Vagina (tissue), 2 donors: ENCODE measurements around the gene GPX1. TPM values are rescaled to one million over a fixed set of nuclear protein-coding genes. Genes with fewer than 3 reads are reported as not detected.
"Not testable (repeated sequence)": the region's sequence is repeated elsewhere in the genome, so short reads cannot be mapped to it uniquely, and the experiment has no call there.

Experiments used
- DNase-seq, 2 donors: peaks; one replicate each; pipeline ENCODE4 v3.0.0-alpha.2; 2017; ENCODE audit errors: extremely low spot score in 2 of 2
- H3K27ac ChIP-seq: fragments of 200-600 bp; sonication (generic); one replicate; pipeline ENCODE4 v1.5.1; 2019
- H3K27me3 ChIP-seq: fragments of 200-600 bp; sonication (generic); one replicate; pipeline ENCODE4 v1.5.1; 2019
- H3K36me3 ChIP-seq, 2 donors: fragments of 200-600 bp; sonication (generic); one replicate each; pipeline ENCODE4 v1.5.1; 2017 to 2019
- H3K4me1 ChIP-seq: fragments of 200-600 bp; sonication (generic); one replicate; pipeline ENCODE4 v1.5.1; 2019
- H3K4me3 ChIP-seq, 2 donors: fragments of 200-600 bp; sonication (generic); 1 replicate in 1 of 2; 2 replicates in 1 of 2; pipeline ENCODE4 v1.5.1; 2016 to 2019
- H3K9me3 ChIP-seq: fragments of 200-600 bp; sonication (generic); one replicate; pipeline ENCODE4 v1.5.1; 2019
- CTCF ChIP-seq, 3 experiments: fragments of 450-650 bp in 2 of 3; fragments of 200-600 bp in 1 of 3; sonication (generic) in 1 of 3; IDR thresholded peaks; one replicate each; pipeline ENCODE4 v1.5.1; 2017 to 2019; ENCODE audit warnings: antibody characterized with exemption in 3 of 3, mild to moderate bottlenecking in 2 of 3, moderate library complexity in 2 of 3
- POLR2A ChIP-seq, 2 donors: fragments of 450-650 bp; IDR thresholded peaks; one replicate each; pipeline ENCODE4 v1.6.1; 2017; ENCODE audit warnings: antibody characterized with exemption in 2 of 2, mild to moderate bottlenecking in 2 of 2, moderate library complexity in 2 of 2
- POLR2AphosphoS5 ChIP-seq, 2 donors: sonication (generic); formaldehyde crosslinking; IDR thresholded peaks; one replicate each; pipeline ENCODE4 v1.9.0; 2017; ENCODE audit warnings: antibody characterized with exemption in 2 of 2, mild to moderate bottlenecking in 2 of 2, low read depth in 1 of 2; ENCODE audit not compliant: insufficient read depth in 1 of 2
- intact Hi-C: fragments of 100-400 bp; cut with DNase I; formaldehyde crosslinking; loops from one replicate; pipeline ENCODE4 v1.15.1; 2023
- total RNA-seq: library from RNA; depleted of rRNA; stranded (reverse); fragments of >200 nt; gene quantifications from one replicate; pipeline ENCODE4 v1.2.3, GENCODE V29; 2016

GPX1 gene
- total RNA-seq, 1 donor from 2014 or later: 326 TPM

DNA sequence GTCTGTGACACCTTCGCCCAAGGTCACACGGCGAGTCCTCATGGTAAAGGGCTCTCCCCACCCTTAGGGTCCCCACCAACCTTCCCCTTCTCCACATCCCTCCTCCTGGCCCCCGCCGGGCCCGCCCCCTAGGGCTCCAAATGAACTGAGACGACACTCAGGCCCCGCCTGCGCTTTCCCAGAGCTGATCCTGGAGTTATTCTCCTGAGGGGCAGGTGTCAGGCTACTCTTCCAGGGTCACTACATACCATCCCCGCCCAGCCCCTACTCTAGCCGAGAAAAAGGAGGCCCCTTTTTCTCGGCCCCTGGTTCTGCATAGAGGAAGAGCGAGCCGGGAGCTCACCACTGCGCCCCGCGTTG, 18.6 kb downstream of the GPX1 start:
- Histone ChIP-seq H3K4me1 (peaks cover 30% of the 10 kb centered on the region), H3K4me3 (peak overlapping the region; percentile 61 to 91), H3K27ac (peak overlapping the region; percentile 97), H3K27me3 (no peaks in the 10 kb centered on the region), H3K36me3 (peaks cover 0 to 17% of the 10 kb centered on the region in 2 donors), H3K9me3 (no peaks in the 10 kb centered on the region)
- intact Hi-C loops: no loop called here
- no peak for TF ChIP-seq POLR2A (IDR thresholded peaks at IDR 0.05)
- DNase-seq: no peak

DNA sequence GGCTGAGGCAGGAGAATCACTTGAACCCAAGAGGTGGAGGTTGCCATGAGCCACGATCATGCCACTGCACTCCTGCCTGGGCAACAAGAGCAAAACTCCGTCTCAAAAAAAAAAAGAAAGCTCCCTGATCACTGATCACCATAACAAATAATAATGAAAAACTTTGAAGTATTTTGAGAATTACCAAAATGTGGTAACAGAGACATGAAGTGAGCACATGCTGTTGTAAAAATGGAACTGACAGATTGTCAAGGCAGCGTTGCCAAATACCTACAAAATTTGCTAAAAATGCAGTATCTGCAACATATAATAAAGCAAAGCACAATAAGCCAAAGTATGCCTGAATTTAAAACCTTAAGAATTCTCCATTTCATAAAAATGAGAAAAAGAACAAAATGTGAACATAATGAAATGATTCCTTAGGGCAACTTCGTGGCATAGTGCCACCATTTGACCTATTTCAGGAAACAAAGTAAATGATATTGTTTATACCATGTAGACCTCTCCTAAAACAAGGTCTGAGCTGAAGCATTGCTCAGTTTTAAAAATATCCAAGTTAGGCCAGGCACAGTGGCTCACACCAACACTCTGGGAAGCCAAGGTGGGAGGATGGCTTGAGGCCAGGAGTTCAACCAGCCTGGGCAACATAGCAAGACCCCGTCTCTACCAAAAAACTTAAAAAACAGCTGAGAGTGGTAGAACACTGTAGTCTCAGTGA, 24.1 kb downstream of the GPX1 start:
- no peak for DNase-seq
- intact Hi-C loops: no loop called here
- Histone ChIP-seq H3K4me3 (no peak overlapping the region), H3K9me3 (no peaks in the 10 kb centered on the region), H3K36me3 (peaks cover 0 to 67% of the 10 kb centered on the region in 2 donors), H3K27ac (no peak overlapping the region), H3K4me1 (peaks cover 12% of the 10 kb centered on the region), H3K27me3 (no peaks in the 10 kb centered on the region)
- no peak for TF ChIP-seq POLR2A (IDR thresholded peaks at IDR 0.05)
- no peak for TF ChIP-seq CTCF (IDR thresholded peaks at IDR 0.05)
- no peak for TF ChIP-seq POLR2AphosphoS5 (IDR thresholded peaks at IDR 0.05; ENCODE audit: insufficient read depth in 1 of 2, low read depth in 1 of 2)

GRCh38 chr3:49333091-49333490, 25.1 kb downstream of the GPX1 start:
- peaks cover 0 to 68% of the 10 kb centered on the region in 2 donors for H3K36me3 ChIP-seq
- peaks cover 2% of the 10 kb centered on the region for H3K4me1 ChIP-seq
- no peaks in the 10 kb centered on the region for H3K9me3 ChIP-seq
- no peak overlapping the region for H3K4me3 ChIP-seq
- DNase-seq: no peak
- no peaks in the 10 kb centered on the region for H3K27me3 ChIP-seq
- TF ChIP-seq POLR2A (IDR thresholded peaks at IDR 0.05): no peak
- intact Hi-C loops: no loop called here
- H3K27ac ChIP-seq: no peak overlapping the region

GRCh38 chr3:49329186-49329585, 29.0 kb downstream of the GPX1 start:
- no peak overlapping the region for H3K4me3 ChIP-seq
- no peak for DNase-seq
- no peaks in the 10 kb centered on the region for H3K9me3 ChIP-seq
- no peaks in the 10 kb centered on the region for H3K4me1 ChIP-seq
- no peaks in the 10 kb centered on the region for H3K27me3 ChIP-seq
- intact Hi-C loops: no loop called here
- H3K36me3 ChIP-seq: peaks cover 0 to 83% of the 10 kb centered on the region in 2 donors
- TF ChIP-seq POLR2AphosphoS5 (IDR thresholded peaks at IDR 0.05; ENCODE audit: insufficient read depth in 1 of 2, low read depth in 1 of 2): no peak
- TF ChIP-seq POLR2A (IDR thresholded peaks at IDR 0.05): no peak
- TF ChIP-seq CTCF (IDR thresholded peaks at IDR 0.05): no peak
- no peak overlapping the region for H3K27ac ChIP-seq

DNA sequence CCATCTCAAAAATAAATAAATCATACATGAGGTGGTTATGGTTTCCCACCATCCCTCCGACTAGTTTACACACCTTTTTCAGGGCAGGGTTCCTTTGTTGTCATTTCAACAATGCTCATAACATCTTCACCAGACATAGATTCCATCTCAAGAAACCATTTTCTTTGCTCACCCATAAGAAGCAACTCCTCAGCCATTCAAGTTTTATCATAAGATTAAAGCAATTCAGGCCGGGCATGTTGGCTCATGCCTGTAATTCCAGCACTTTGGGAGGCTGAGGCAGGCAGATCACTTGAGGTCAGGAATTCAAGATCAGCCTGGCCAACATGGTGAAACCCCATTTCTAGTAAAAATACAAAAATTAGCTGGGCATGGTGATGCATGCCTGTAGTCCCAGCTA, 29.8 kb downstream of the GPX1 start:
- H3K4me1 ChIP-seq, H3K4me3 ChIP-seq, H3K27ac ChIP-seq, H3K27me3 ChIP-seq, DNase-seq, H3K9me3 ChIP-seq, intact Hi-C loops: not testable (repeated sequence)
- H3K36me3 ChIP-seq: peaks cover 0 to 83% of the 10 kb centered on the region in 2 donors

- Histone ChIP-seq H3K9me3 (no peaks in the 10 kb centered on the region), H3K4me3 (no peak overlapping the region), H3K27ac (no peak overlapping the region), H3K27me3 (no peaks in the 10 kb centered on the region), H3K4me1 (no peaks in the 10 kb centered on the region), H3K36me3 (peaks cover 0 to 83% of the 10 kb centered on the region in 2 donors)
- intact Hi-C loops: no loop called here
- no peak for DNase-seq
- TF ChIP-seq CTCF (IDR thresholded peaks at IDR 0.05) (no peak), POLR2AphosphoS5 (IDR thresholded peaks at IDR 0.05; ENCODE audit: insufficient read depth in 1 of 2, low read depth in 1 of 2) (no peak), POLR2A (IDR thresholded peaks at IDR 0.05) (no peak)
Measured at GRCh38 chr3:49327485-49327884, 30.7 kb downstream of the GPX1 start.
